Activated CD8-positive, alpha-beta memory T cell treated with anti-CD3 and anti-CD28 coated beads, Interleukin-2, amount 50 U/mL, for 4 hours (primary cell): Measurements from ENCODE around the gene SYTL3.
"Not testable (repeated sequence)": the region's sequence is repeated elsewhere in the genome, so short reads cannot be mapped to it uniquely, and the experiment has no call there.

Experiments
- DNase-seq: peaks from one replicate; pipeline ENCODE4 v3.0.0-alpha.2; 2020

The SYTL3 gene

GRCh38 chr6:158642097-158642601 is 7.7 kb upstream of the SYTL3 start:
- no peak for DNase-seq

DNA sequence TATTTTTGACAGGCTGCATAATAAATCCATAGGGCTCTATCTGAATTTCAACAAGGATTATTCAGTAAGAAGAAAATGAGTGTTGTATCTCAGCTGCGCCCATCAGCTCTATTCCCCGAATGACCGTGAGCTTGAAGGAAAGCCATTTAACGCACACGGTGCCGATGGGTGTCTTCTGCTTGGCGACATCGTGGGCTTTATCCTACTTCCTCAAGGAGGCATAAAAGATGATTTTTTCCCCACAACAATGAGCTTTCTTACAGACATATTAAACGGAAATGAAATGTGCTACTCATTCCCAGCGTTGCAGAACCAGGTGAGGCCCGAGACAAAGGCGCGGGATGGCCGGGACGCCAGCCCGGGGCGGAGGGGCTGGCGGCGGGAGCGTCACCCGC is 6.0 kb upstream of the SYTL3 start:
- no peak for DNase-seq

DNA sequence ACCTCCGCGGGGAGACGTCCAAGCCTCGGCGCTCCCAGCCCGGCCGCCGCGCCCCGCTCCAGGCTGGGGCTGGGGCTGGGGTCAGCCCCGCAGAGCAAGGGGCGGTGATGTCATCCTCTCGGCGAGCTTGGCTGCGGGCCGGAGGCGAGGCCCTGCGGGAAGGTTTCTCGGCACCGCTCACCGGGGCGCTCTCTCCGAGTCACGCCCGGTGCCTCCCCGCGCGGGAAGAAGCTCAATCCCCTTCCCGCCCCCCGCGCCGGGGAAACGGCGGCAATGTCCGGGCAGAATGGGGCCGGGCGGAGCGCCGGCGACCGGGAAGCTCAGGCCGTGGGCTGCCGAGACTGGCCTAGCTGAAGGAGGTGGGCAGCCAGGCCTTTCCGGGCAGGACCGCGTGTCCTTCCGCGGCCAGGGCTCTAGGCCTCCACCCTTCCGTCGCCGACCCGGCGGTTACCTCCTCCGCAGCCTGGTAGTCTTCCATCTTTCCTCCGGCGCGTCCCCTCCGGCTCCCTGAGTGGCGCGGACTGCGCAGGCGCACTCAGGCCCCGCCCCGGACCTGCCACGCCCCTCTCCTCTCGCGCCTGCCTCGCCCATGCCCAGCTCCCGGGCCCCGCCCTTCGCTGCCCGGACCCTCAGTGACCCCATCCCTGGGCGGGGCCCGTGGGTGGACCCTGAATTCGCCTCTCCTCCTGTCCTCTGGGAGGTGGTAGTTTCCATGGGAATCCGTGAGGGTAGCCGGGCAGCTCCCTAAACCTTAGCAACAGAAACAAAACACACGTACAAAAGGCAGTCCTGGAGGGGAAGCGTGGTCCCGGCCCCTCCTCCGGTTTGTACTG is 5.4 kb upstream of the SYTL3 start, which contains the start of gene DYNLT1:
Gene DYNLT1, minus strand, starts transcription at position 513 of the 833 bp plus-strand sequence. Its CDS starts 35 bp downstream, at position 478.
- peak; percentile 85 for DNase-seq

GRCh38 chr6:158645064-158646022 is 4.5 kb upstream of the SYTL3 start:
- no peak for DNase-seq

DNA sequence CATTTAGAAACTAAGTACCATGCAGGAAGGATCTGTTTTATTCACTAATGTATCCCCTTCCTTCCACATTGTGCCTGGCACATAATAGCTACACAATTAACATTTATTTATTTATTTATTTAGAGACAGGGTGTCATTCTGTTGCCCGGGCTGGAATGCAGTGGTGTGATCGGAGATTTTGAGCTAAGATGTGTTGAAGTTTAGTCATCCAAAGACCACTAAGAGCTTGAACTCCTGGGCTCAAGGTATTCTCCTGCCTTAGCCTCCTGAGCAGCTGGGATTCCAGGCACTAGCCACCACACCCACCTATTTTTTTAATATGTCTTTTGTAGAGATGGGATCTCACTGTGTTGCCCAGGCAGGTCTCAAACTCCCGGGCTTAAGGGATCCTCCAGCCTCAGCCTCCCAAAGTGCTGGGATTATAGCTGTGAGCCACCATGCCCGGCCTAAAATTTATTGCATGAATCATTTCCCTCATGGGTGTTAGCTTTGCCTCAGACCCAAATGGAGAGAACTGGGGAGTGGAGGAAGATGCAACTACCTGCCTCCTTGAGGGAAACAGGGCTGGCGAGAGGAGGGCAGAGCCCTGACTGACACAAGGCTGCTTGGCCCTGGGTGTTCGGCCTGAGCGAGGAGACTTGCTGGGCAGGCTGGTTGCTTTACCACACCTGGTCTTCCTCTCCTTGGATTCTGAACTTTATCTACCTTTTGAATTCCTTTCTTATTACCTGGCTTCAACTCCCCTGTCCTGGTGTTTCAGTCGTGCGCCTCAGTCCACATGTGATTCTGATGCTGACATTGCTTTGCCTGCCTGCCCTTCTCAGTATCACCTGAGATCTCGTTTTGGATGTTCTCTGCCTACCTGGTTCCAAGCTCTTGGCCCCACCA is 3.6 kb upstream of the SYTL3 start:
- DNase-seq, result no peak

DNA sequence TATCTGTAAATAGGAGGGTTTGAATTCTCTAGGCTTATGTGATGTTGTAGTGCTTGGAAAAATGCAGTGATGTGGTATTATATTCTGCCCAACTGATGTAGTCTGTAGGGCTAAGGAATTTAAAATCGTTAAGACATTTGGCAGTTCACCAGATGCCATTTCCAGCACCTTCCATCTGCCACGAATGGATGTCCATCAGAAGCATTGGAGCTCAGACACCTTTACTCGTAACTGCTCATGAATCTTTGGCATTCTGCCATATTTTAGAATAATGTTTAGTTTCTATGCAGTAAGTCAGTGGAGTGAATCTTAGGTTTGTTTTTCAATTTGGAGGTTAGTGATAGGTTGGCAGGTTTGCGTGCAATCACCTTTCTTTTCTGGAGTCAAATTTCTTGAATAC is 2.4 kb upstream of the SYTL3 start:
- no peak for DNase-seq

DNA sequence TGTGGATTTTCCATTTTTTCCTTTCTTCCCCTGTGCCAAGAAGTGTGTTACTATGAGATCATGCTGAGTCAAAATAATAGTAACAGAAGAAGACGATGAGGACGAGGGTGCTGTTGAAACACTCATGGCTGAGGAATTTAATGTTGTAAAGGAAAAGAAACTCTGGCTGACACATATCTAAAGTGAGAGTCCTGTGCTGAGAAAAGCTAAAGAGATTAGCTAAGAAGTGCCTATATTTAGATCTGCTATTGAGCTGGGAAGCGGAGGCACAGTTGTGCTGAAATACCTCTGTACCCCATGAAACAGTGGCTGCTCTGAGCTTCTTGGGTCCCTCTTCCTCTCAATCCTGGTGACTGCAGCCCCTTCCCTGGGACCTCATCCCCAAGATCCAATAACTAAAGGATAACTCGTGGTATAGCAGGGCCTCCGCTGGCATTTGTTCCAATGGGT is 1.1 kb upstream of the SYTL3 start:
- no peak for DNase-seq

- DNase-seq, result not testable (repeated sequence)
These were observed 2.3 kb downstream of the SYTL3 start for GRCh38 chr6:158651981-158652737.

GRCh38 chr6:158653577-158654354 is 3.9 kb downstream of the SYTL3 start:
- DNase-seq, result peak; percentile 82

GRCh38 chr6:158654498-158654897 is 4.6 kb downstream of the SYTL3 start:
- DNase-seq, result no peak

DNA sequence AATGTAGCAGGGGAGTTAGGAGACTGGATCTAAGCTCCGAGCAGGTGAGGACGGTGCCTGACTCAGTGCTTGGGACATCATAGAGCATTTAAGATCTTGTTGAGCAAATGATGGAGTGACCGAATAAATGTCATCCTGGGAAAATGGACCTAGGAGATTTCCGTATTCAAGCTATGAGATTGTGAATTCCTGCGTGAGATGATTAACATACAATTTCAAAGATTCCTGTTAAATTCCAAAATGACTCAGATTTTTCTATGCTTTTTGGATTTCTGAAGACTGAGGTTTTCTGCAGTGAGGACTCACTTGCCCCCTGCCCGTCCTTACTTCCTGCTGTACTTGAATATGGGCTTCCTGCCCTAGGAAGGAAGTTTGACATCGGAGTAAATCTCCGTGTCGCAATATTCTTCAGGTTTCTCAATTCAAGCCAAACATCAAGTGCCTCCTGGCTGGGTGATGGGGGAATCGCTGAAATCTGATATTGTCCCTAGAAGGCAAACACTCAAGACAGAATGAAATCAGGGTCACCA is 5.2 kb downstream of the SYTL3 start:
- no peak for DNase-seq

- DNase-seq, result no peak
These were observed 6.0 kb downstream of the SYTL3 start for GRCh38 chr6:158655569-158656450.

DNA sequence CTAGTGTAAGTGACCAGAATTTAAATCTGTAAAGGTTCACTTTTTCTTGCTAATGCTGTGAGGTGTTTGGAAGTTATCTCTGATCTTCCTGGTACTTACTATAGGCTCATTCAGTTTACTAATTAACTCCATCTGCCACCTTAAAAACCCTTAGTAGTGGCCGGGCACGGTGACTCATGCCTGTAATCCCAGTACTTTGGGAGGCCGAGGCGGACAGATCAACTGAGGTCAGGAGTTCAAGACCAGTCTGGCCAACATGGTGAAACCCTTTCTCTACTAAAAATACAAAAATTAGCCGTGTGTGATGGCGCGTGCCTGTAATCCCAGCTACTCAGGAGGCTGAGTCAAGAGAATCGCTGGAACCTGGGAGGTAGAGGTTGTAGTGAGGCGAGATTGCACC is 7.1 kb downstream of the SYTL3 start:
- DNase-seq, result not testable (repeated sequence)

GRCh38 chr6:158660333-158660754 is 10.5 kb downstream of the SYTL3 start:
- DNase-seq, result peak; percentile 45

DNA sequence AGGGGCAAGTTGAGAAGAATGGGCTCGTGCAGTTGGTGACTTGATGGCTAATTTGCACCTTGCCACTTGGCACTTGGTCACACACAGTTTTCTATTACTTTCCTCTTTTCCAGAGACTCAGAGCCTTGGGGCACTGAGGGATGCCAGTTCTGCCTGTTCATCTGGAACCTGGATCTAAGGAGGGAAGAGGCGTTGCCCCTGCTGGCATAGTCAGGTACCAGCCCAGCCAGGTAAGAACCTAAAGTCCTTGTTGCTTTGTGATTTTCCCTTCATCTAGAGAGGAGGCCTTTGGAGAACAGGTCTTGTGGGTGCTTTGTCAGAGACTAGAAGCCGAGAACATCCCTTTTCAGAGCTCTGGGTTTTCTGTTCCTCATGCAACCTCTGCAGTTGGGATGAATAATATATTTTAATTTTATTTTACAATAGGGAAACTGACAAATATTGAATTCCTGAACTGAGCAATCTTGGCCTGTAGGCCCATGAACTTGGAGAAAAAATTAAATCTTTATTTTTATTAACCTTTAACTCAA is 11.4 kb downstream of the SYTL3 start:
- no peak for DNase-seq

DNA sequence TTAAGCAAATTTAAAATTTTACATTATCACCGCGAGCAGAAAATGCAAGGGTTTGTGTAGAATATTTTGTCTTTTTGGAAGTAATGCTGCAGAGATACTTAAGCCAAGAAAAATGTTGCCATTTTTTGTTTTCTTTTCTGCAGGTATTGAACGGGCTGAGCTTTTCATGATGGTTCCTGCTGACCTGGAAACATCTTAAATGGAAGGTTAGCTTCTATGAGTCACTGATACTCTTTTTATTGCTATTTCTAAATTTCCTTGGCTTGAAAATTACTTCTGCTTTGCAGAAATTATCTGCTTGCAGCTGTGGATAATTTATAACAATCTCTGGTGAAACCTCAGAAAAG is 12.7 kb downstream of the SYTL3 start:
- no peak for DNase-seq

- DNase-seq, result no peak
These were observed 13.2 kb downstream of the SYTL3 start for GRCh38 chr6:158662954-158663624.

GRCh38 chr6:158663625-158664165 is 13.8 kb downstream of the SYTL3 start:
- no peak for DNase-seq
